ENCODE data around the gene TP53TG3B.
"Not testable (repeated sequence)": the region's sequence is repeated elsewhere in the genome, so short reads cannot be mapped to it uniquely, and the experiment has no call there.

The TP53TG3B gene, protein sequence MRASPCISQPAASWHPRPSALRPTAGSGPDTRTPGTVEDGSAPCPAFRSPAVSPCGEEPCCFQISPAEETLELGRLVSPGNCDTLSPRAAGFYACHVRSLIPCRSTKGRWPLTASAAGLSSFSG

DNA sequence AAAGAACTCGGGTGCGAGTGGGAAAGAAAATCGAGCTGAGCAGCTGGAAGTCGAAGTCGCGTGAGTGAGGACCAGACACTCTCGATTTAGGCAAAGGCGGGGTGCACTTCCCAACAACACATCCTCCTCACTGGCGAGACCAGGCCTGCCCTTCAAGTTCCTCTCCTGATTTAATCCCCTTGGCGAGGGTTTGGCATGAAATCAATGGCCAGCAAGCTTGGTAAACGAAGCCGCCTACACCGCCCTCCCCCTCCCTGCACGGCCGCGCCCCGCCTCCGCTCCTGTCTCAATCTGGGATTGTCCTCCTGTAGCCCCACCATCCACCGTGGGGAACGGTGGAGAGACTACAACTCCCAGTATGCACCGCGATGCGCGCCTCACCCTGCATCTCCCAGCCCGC, at the start of gene TP53TG3B:
Gene TP53TG3B, plus strand, starts transcription at position 301 of the 400 bp plus-strand sequence. Its CDS starts 68 bp downstream, at position 369.
- not testable (repeated sequence) for H3K36me3 ChIP-seq (ENCODE audit: insufficient read depth, low read depth, low read length); H3K4me1 ChIP-seq (ENCODE audit: insufficient read depth, low read length); H3K27ac ChIP-seq (ENCODE audit: low read length)

DNA sequence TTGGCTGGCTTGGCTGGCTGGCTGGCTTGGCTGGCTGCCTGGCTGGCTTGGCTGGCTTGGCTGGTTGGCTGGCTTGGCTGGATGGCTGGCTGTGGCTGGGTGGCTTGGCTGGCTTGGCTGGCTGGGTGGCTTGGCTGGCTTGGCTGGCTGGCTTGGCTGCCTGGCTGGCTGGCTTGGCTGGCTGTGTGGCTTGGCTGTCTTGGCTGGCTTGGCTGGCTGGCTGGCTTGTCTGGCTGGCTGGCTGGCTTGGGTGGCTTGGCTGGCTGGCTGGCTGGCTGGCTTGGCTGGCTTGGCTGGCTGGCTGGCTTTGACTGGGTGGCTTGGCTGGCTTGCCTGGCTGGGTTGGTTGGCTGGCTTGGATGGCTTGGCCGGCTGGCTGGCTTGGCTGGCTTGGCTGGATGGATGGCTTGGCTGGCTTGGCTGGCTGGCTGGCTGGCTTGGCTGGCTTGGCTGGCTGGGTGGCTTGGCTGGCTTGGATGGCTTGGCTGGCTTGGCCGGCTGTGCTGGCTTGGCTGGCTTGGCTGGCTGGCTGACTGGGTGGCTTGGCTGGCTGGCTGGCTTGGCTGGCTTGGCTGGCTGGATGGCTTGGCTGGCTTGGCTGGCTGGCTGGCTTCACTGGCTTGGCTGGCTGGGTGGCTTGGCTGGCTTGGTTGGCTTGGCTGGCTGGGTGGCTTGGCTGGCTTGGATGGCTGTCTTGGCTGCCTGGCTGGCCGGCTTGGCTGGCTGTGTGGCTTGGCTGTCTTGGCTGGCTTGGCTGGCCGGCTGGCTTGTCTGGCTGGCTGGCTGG, 24.2 kb upstream of the TP53TG3B start:
- H3K27me3 ChIP-seq (ENCODE audit: insufficient read depth, low read length); H3K9ac ChIP-seq (ENCODE audit: low read depth, low read length); H3K9me3 ChIP-seq (ENCODE audit: insufficient read depth, low read depth, low read length); H3K36me3 ChIP-seq (ENCODE audit: insufficient read depth, low read depth, low read length); H3K4me1 ChIP-seq (ENCODE audit: insufficient read depth, low read length); H3K27ac ChIP-seq (ENCODE audit: low read length); H3K4me3 ChIP-seq (ENCODE audit: low read length): not testable (repeated sequence)

More for the DNA sequence above, at the start of gene TP53TG3B:
- not testable (repeated sequence) for H3K9me3 ChIP-seq (ENCODE audit: insufficient read depth, low read depth, low read length); H3K9ac ChIP-seq (ENCODE audit: low read depth, low read length); H3K4me3 ChIP-seq (ENCODE audit: low read length); H3K27me3 ChIP-seq (ENCODE audit: insufficient read depth, low read length)

DNA sequence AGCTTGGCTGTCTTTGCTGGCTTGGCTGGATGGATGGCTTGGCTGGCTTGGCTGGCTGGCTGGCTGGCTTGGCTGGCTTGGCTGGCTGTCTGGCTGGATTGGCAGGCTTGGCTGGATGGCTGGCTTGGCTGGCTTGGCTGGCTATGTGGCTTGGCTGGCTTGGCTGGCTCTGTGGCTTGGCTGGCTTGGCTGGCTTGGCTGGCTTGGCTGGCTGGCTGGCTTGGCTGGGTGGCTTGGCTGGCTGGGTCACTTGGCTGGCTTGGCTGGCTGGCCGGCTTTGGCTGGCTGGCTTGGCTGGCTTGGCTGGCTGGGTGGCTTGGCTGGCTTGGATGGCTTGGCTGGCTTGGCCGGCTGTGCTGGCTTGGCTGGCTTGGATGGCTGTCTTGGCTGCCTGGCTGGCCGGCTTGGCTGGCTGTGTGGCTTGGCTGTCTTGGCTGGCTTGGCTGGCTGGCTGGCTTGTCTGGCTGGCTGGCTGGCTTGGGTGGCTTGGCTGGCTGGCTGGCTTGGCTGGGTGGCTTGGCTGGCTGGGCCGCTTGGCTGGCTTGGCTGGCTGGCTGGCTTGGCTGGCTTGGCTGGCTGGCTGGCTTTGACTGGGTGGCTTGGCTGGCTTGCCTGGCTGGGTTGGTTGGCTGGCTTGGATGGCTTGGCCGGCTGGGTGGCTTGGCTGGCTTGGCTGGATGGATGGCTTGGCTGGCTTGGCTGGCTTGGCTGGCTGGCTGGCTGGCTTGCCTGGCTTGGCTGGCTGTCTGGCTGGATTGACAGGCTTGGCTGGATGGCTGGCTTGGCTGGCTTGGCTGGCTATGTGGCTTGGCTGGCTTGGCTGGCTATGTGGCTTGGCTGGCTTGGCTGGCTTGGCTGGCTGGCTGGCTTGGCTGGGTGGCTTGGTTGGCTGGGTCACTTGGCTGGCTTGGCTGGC, 22.8 kb upstream of the TP53TG3B start:
- not testable (repeated sequence) for H3K9me3 ChIP-seq (ENCODE audit: insufficient read depth, low read depth, low read length); H3K9ac ChIP-seq (ENCODE audit: low read depth, low read length); H3K4me3 ChIP-seq (ENCODE audit: low read length); H3K27me3 ChIP-seq (ENCODE audit: insufficient read depth, low read length); H3K36me3 ChIP-seq (ENCODE audit: insufficient read depth, low read depth, low read length); H3K4me1 ChIP-seq (ENCODE audit: insufficient read depth, low read length); H3K27ac ChIP-seq (ENCODE audit: low read length)

DNA sequence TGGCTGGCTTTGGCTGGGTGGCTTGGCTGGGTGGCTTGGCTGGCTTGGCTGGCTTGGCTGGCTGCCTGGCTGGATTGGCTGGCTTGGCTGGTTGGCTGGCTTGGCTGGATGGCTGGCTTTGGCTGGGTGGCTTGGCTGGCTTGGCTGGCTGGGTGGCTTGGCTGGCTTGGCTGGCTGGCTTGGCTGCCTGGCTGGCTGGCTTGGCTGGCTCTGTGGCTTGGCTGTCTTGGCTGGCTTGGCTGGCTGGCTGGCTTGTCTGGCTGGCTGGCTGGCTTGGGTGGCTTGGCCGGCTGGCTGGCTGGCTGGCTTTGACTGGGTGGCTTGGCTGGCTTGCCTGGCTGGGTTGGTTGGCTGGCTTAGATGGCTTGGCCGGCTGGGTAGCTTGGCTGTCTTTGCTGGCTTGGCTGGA, 22.1 kb upstream of the TP53TG3B start:
- H3K4me1 ChIP-seq (ENCODE audit: insufficient read depth, low read length); H3K4me3 ChIP-seq (ENCODE audit: low read length): not testable (repeated sequence)

DNA sequence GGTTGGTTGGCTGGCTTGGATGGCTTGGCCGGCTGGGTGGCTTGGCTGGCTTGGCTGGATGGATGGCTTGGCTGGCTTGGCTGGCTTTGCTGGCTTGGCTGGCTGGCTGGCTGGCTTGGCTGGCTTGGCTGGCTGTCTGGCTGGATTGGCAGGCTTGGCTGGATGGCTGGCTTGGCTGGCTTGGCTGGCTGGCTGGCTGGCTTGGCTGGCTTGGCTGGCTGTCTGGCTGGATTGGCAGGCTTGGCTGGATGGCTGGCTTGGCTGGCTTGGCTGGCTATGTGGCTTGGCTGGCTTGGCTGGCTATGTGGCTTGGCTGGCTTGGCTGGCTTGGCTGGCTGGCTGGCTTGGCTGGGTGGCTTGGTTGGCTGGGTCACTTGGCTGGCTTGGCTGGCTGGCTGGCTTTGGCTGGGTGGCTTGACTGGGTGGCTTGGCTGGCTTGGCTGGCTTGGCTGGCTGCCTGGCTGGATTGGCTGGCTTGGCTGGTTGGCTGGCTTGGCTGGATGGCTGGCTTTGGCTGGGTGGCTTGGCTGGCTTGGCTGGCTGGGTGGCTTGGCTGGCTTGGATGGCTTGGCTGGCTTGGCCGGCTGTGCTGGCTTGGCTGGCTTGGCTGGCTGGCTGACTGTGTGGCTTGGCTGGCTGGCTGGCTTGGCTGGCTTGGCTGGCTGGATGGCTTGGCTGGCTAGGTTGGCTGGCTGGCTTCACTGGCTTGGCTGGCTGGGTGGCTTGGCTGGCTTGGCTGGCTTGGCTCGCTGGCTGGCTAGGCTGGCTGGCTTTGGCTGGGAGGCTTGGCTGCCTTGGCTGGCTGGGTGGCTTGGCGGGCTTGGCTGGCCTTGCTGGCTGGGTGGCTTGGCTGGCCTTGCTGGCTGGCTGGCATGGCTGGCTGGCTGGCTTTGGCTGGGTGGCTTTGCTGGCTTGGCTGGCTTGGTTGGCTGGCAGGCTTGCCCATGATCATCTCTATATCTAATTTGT, 21.3 kb upstream of the TP53TG3B start:
- not testable (repeated sequence) for H3K27ac ChIP-seq (ENCODE audit: low read length); H3K4me3 ChIP-seq (ENCODE audit: low read length); H3K9me3 ChIP-seq (ENCODE audit: insufficient read depth, low read depth, low read length)

More for the DNA sequence above, 22.1 kb upstream of the TP53TG3B start:
- H3K9me3 ChIP-seq (ENCODE audit: insufficient read depth, low read depth, low read length); H3K27me3 ChIP-seq (ENCODE audit: insufficient read depth, low read length); H3K27ac ChIP-seq (ENCODE audit: low read length); H3K36me3 ChIP-seq (ENCODE audit: insufficient read depth, low read depth, low read length); H3K9ac ChIP-seq (ENCODE audit: low read depth, low read length): not testable (repeated sequence)

More for the DNA sequence above, 21.3 kb upstream of the TP53TG3B start:
- H3K36me3 ChIP-seq (ENCODE audit: insufficient read depth, low read depth, low read length); H3K4me1 ChIP-seq (ENCODE audit: insufficient read depth, low read length); H3K27me3 ChIP-seq (ENCODE audit: insufficient read depth, low read length); H3K9ac ChIP-seq (ENCODE audit: low read depth, low read length): not testable (repeated sequence)

Measured in iPS-20b (cell line).